HG03064 (cell line): ENCODE measurements around the gene TEX2.

Source experiments
- ATAC-seq: cut with Tn5 transposase; IDR thresholded peaks from one replicate; pipeline ENCODE4 v1.9.1; 2021; ENCODE audit warnings: low read depth; ENCODE audit not compliant: unreplicated experiment

The TEX2 gene

DNA sequence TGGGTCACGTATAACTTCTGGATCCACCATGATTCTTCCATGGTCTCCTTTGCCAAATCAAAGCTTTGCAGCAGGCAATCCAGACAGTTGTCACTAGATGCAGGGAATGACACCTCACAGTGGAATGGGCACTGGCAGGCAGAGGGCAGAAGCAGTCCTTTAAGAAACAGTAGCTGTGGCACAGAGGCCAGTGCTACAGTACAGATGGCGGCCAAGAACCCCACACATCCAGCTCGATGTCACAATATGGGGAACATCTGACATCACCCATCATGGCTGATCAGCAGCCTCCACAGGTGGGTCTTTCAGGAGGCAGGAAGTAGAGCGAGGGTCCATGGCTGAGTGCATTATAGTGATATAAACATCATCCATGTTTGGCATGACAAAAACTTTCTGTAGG is 114.4 kb downstream of the TEX2 start:
- no peak for ATAC-seq

DNA sequence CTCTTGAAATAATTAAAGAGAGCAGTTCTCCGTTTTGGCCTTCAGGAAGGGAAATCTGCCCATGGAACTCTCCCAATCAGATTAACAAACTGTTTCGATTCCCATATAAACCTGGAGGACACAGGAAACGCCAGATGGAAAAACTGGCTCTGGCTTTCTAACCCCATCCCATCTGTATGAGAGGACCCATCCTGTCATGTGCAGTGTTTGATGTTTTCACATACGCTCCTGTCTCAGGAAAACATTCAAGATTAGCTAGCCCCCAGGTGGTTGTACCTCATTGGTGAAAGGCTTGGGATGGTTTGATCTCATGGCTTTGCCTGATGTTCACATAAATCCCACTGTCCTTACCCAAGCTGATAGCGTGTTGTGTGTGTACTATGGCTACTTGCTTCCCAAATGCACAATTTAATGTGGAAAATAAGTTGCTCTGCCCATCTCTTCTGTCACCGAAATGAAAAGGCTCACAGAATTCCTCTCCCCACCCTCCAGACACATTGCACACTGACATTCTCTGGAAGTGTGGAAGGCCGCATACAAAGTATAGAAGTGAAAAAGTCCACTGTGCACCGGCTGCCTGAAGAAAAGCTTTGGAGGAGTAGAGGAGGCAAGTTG is 114.9 kb downstream of the TEX2 start:
- ATAC-seq, result no peak

DNA sequence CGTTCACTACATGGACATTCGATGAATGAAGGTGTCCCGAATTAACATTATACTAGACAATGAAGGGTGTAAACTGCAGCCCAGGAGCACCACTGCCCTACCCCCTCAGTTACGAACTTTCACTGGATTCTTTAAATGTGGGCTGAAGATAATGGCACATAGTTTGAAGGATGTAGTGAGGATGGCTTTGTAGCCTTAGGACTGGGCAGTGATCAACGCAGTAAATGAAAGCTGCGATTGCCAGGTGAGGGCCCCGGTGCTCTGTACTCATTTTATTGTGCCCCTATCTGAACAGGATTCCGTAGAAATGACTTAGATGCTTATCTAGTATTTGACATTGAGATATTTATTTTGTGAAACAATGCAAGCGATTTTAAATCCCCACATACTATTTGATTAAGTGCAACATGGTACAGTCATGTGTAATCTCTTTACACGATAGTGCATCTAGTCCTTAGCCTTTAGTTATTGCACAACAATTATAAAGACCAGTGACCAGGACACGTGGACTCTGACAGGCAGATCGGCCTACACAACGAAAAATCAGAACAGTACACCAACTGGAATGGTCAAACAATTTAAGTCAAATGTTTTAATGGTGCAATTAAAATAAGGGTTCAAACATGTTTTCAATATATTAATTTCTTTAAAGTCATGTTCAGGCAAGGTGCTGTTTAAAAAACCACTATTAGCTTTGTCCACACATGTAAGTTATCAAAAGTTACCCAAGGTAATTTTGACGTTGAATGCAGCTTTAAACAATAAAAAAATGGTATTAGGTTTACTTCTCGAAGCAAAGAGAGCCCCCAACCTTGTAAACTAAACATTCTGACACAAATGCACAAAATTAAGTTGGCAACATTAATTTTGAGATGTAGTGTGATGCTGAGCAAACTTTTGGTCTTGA is 115.7 kb downstream of the TEX2 start:
- no peak for ATAC-seq

DNA sequence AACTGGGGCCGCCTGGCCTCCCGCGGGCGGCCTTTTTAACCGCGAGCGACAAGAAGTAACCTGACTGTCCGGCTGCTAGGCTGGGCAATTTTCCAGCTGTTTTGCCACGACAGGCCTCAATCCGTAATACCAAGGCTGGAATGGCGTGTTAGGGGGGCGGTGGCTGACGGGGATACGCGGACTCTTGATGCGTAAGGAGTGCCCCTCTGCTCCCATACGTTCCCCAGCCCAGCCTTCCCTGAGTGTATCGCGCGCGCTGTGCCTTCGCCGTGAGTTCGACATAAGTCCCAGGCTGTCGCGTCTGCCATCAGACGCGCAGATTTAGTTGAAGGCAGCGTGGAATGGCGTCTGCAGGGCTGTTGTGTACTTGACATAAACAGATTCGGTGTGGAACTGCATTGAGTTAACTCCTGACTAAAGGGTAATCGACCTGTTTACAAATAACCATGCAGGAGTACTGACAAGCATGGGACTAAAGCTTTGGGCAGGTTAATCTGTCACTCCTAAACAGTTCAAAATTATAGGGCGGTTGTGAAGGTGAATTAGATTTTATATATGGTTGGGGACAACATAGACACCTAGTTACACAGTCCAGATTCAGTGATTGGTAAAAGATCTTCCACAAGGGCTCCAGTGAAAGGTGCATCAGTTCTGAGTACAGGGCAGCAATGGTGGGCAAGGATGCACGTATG is 116.5 kb downstream of the TEX2 start:
- ATAC-seq, result no peak

DNA sequence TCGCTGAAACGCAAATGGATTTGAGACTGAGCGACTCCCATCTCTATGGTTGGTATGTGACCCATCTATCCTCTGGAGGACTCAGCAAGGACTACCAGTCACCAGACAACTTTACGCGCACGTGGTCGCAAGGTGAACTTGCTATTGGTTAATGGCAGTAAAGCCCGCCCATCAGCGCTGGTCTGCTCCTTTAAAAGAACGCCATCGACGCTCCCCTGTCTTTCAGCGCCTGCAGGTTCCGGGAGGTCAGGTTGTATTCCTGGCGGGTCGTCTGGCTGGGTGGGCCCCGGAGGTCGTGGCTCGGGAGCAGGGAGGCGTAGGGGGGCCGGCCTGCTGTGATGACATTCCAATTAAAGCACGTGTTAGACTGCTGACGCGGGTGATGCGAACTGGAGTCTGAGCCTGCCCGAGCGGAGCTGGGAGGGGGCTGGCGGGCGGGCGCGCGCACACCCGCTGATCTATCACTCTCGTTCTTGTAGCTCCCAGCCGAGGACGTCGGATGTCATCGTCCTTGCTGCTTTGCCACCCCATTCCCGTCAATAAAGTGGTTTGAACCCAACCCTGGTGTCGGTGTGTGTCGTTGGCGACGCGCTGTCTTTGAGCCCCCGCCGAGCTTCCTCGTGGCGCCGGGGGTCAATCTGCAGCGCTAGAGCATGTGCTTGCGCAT is 117.2 kb downstream of the TEX2 start:
- ATAC-seq, result peak; percentile 96

DNA sequence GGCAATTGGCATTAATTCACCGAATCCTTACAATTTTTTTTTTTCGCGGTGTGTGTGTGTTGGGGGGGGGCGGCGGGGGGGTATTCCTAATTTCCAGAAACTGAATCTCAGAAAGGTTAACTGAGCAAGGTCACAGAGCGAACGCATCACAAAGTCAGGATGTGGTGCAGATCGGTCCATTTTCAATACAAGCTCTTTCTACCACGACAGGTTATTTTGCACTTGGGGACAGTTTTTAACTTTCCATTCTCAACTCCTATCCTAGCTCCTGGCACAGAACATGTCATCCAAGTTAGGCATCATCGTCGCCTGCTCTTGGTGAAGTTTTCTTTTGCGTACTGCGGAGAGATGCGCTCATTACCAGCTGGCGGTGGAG is 117.7 kb downstream of the TEX2 start:
- peak; percentile 14 for ATAC-seq

DNA sequence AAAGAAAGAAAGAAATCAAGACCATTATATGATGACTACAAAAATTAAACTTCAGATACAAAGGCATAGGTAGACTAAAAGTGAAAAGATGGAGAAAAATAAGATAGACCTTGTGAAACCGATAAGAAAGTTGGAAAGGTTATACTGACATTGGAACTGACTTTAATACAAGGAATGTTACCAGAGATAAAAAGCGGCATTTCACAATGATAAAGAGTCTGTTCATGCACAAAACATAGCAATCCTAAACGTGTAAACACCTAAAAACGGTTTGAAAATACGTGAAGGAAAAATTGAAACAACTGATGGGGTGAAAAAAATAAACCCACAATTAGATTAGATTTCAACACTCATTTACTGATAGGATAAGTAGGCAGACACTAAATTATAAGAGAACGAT is 123.5 kb downstream of the TEX2 start:
- ATAC-seq, result no peak

DNA sequence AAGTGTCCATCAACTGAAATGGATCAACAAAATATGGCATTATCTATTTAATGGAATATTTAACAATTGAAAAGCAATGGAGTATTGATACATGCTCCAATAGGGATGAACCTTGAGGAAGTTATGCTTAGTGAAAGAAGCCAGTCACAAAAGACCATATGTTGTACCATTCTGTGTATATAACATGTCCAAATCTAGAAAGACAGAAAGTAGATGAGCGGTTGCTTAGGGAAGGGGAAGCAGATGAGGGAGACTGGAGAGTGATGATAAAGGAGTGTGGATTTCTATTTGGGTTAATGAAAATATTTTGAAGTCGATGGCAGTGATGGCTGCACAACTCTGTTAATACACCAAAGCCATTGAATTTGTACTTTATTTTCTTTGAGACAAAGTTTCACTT is 124.6 kb downstream of the TEX2 start:
- ATAC-seq, result no peak

DNA sequence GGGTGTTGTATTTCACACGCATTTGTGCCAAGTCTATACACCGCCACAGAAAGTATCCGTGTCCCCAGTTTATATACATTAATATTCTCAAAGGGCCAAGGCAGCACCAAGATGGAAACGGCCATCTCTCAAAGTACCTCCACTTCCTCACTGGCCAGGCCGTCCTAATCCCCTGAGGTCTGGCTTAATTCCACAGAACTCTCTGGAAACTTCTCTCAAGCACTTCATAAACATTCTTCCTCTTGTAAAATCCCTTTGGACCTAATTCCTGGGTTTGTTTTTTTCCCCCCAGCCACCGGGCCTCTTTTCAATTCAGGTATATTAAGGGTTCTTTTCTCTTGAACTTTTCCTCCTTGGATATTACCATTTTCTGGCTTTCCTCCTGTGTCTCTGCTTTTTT is 128.1 kb downstream of the TEX2 start:
- no peak for ATAC-seq

DNA sequence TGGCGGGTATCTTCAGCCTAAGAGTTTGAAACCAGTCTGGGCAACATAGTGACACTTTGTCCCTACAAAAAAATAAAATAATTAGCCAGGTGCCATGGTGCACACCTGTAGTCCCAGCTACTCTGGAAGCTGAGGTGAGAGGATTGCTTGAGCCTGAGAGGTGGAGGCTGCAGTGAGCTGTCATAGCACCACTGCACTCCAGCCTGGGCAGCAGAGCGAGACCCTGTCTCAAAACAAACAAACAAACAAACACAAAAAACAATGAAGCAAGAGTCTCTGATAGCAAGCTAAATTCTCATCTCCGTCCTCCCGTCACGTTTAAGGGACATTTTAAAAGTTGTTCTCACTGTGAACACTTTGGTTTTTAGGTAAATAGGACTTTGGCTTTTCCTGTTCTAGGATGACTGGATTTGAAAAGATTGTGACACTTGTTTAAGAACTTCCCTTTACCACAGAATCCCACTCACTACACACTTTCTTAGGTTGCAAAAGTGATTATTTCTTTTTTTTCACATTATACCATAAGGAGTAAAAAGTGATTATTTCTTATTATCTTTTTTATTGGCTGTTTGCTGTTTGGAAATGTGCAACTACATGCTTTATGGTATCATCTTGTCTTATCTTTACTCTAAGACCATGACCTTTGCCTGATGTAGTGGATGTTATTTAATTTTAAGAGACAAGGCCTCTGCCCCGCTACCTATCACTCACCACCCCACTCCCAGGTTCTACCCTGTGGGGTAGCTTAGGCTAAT is 128.7 kb downstream of the TEX2 start:
- ATAC-seq, result no peak

DNA sequence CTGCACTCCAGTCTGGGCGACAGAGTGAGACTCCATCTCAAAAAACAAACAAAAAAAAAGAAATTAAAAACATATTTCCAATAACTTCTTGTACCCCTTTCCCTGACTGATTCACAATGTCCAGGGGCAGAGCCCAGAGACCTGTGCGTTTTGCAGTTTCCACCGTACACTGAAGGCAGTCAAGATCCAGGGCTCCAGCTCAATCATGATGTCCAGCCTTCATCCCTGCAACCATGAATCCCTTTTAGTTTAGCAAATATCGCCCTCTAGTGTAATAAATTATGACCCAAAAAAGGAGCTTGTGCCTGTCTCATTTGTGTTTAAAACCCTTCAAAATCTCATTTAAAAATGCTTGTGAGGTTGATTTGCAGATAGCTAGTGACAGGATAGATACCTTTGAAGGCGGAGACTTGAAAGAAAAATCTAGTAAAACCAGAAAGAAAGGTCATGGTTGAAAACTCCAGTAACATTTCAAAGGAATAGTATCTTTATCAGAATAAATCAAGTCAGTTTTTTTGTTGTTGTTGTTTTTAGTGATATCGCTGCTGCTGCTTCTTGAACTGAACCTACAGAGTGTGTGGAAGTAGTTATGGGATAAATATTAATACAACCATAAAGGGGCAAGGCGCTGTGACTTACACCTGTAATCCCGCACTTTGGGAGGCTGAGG is 129.4 kb downstream of the TEX2 start:
- no peak for ATAC-seq

DNA sequence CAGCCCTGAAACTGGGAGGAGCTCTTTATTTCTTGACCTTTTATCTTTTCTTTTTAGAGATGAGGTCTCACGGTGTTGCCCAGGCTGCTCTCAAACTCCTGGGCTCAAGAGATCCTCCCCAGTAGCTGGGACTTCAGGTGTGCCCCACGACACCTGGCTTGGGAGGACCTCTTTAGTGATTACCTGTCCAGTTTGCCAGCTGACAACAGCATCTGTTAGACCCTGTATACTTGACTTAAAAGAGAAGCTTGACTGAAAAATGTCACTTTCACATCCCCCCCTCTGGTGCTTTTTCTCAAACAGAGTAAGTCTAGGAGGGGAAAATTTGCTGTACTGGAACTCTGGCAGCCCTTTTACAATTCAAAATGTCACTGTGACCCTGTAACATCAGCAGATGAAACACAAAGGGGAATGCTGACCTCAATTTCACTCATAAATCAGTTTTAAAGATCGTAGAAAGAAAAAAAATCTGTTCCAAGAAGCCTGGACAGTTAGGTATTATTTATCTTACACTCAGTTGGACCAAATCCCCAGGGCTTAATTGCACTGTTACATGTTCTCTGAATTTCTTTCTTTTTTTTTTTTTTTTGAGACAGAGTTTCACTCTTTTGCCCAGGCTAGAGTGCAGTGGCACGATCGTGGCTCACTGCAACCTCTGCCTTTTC is 131.3 kb downstream of the TEX2 start:
- no peak for ATAC-seq

DNA sequence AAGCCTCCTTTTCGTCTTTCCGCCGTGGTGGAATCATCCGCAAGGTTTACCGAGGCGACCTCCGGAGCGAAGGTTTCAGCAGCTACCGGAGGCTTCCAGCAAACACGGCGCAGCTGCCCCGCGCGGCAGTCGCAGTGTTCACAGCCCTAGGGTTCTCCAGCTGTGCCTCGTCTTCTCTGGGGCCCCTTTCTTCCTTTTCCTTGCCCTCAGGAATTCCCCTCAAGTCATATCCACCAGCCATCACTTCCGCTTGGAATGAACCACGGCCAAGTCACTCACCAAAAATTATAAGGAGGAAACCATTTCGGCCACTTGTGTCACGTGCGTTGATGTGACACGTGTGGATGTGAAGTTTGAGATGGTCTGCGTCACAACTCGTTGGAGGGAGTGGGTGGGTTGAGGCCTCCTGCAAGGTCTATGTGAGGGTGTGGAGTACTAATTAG is 132.5 kb downstream of the TEX2 start:
- peak; percentile 17 for ATAC-seq

DNA sequence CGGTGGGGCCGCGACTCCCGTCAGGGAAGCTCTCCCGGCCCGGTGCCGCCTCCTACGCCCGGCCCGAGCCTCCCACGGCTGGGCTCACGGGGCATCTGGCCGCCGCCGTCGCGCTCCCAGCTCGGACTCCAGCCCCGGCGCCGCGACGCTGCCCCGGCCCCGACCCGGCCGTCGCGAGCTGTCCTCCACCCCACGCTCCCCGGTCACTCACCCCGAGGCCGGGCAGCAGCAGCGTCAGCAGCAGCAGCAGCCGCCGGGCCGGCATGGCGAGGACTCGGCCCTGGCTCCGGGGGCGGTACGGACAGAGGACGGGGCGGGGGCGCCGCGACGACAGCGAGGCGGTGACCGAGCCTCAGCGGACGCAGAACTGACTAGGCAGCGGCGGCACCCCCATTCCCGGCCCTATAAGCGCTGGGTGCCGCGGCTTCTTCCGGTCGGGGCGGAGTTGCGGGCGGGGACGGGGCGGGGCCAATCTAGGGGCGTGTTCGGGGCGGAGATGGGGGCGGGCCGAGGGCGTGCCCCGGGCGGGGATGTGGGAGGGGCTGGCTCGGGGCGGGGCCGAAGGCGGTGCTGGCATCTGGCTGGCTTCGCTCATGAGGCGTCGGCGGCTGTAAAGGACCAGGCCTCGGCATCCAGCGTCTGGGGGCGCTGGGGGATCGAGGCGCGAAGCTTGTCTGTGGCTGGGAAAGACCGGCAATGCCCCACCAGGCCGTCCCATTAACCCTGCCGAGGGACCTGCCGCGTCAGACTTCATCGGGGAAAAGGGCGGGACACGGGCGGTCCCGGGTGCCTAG is 133.1 kb downstream of the TEX2 start, which contains the start of gene ERN1:
Gene ERN1 (minus strand): TSS at position 380 of the 794 bp plus-strand sequence. CDS start 115 bp downstream, at position 265.
- ATAC-seq, result peak; percentile 62

DNA sequence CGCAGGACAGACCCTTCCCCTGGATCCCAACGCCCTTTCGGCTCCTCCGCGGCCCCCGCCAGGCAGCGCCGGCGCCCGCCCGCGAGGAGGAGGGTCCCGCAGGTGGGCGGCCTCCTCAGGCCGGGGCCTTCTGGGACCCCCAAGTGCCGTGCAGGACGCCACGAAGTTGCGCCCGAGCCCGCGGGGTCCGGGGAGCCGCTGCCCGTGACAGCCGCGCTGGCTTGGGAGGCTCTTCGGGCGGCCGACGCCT is 133.6 kb downstream of the TEX2 start:
- peak; percentile 16 for ATAC-seq

DNA sequence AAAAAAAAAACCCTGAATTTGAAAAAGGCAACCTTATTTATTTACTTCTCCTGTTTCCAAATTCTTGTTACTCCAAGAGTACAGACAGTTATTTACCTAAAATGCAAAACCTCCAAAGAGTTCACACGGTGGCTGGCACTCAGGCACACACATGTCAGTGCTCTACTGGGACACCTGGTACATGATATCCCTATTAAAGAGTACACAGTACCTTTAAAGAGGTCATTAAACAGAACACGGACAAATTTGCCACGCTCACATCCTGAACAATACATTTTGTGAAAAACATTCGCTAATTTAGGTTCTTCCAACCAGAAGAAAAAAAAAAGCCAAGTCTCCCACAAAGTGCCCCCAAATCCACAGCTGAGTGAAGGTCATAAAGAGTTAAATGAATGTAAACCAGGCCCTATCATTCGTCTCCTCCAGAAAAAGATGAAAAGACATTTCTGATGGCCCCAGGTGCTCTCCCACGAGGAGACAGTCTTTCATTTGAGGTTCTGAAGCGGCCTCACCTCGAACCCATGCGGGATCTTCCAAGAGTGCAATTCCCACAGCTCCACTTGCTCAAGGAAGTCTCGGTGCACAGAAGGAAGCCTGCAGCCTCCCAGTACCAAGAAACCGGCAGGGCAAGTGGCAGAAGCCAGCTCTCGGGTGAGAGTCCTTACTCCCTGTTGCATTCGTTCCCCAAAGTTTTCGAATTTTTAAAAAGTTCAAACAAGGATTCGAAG is 134.1 kb downstream of the TEX2 start:
- ATAC-seq, result no peak

DNA sequence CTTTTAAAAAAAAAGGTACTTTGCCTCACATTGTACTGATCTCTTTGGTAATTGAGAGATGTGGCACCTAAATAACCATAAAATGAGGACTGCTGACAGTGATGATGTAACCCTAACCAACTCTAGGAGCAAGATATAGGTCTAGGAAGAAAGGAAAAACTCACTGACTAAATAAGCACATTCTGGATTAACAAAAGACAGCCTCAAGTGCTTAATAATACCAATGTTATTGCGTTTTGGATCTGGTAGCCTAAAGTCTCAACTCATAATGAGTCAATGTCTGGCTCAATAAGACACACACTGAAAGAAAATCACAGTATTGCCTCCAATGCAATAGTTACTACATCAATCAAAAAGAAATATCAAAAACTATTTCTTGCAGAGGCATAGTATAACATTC is 136.1 kb downstream of the TEX2 start:
- ATAC-seq, result no peak

DNA sequence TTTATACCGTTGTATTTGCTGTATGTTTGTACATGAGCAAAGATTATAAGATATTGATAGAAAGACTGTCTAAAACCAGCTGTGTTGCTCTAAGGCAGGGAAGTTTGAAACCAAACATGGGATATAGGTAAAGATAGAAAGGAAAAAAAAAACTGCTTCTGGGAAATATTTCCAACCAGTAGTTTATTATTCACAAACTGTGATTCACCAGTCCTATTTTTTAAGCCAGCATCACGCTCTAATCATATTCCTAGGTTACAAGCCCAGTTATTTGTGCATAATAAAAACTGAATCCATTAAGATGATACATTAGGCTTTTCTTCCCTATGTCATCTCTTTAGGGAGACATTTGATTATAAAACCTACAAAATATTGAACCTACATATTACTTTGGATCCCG is 137.1 kb downstream of the TEX2 start:
- ATAC-seq, result no peak
